SK-N-SH treated with all-trans-retinoic acid at 6 μM for 48 hours (cell line): ENCODE data around the gene GPR137.

ENCODE experiments used
- CREB5 ChIP-seq: fragments of 250-450 bp; sonication (Bioruptor Pico); IDR thresholded peaks from 2 replicates; pipeline ENCODE4 v1.5.1; 2020; ENCODE audit warnings: low read depth, mild to moderate bottlenecking, moderate library complexity
- CSDC2 ChIP-seq: fragments of 250-450 bp; sonication (Bioruptor Pico); IDR thresholded peaks from 2 replicates; pipeline ENCODE4 v1.5.0; 2020; ENCODE audit warnings: mild to moderate bottlenecking, moderate library complexity
- CSRNP3 ChIP-seq: fragments of 250-450 bp; sonication (Bioruptor Pico); IDR thresholded peaks from 2 replicates; pipeline ENCODE4 v1.5.1; 2021; ENCODE audit warnings: mild to moderate bottlenecking, moderate library complexity
- ISL1 ChIP-seq: fragments of 250-450 bp; sonication (Bioruptor Pico); IDR thresholded peaks from 2 replicates; pipeline ENCODE4 v2.1.2; 2022; ENCODE audit warnings: mild to moderate bottlenecking, moderate library complexity
- PATZ1 ChIP-seq: fragments of 250-450 bp; sonication (Bioruptor Pico); IDR thresholded peaks from 2 replicates; pipeline ENCODE4 v1.8.0; 2020; ENCODE audit warnings: mild to moderate bottlenecking, moderate library complexity, borderline replicate concordance
- SNAI2 ChIP-seq: fragments of 250-450 bp; sonication (Bioruptor Pico); IDR thresholded peaks from 2 replicates; pipeline ENCODE4 v1.5.0; 2020; ENCODE audit warnings: mild to moderate bottlenecking, moderate library complexity
- TCF4 ChIP-seq: fragments of 250-450 bp; sonication (Bioruptor Pico); IDR thresholded peaks from 2 replicates; pipeline ENCODE4 v1.8.0; 2021; ENCODE audit warnings: mild to moderate bottlenecking, moderate library complexity, borderline replicate concordance
- TSHZ2 ChIP-seq: fragments of 250-450 bp; sonication (Bioruptor Pico); IDR thresholded peaks from 2 replicates; pipeline ENCODE4 v1.5.0; 2020; ENCODE audit warnings: mild to moderate bottlenecking, moderate library complexity
- ZNF70 ChIP-seq: fragments of 450-650 bp; formaldehyde crosslinking; IDR thresholded peaks from 2 replicates; pipeline ENCODE4 v1.5.0; 2020; ENCODE audit warnings: mild to moderate bottlenecking, moderate library complexity
- ZNF8 ChIP-seq: fragments of 450-650 bp; formaldehyde crosslinking; IDR thresholded peaks from 2 replicates; pipeline ENCODE4 v1.5.0; 2020; ENCODE audit warnings: mild to moderate bottlenecking, moderate library complexity

- TF ChIP-seq CSDC2 (CRISPR knock-in tag) (no peak), CREB5 (no peak), ISL1 (CRISPR knock-in tag) (no peak), SNAI2 (CRISPR knock-in tag) (no peak), PATZ1 (CRISPR knock-in tag) (no peak), CSRNP3 (CRISPR knock-in tag) (no peak), ZNF8 (CRISPR knock-in tag) (no peak), TCF4 (CRISPR knock-in tag) (no peak), ZNF70 (CRISPR knock-in tag) (no peak), TSHZ2 (CRISPR knock-in tag) (no peak)
Observed at GRCh38 chr11:64259533-64260067, 26.0 kb upstream of the GPR137 start.
